Fibroblast of villous mesenchyme (primary cell): Measurements from ENCODE around the gene DPYD. TPM values are rescaled to one million over a fixed set of nuclear protein-coding genes. Genes with fewer than 3 reads are reported as not detected.

Experiments used
- DNase-seq: peaks from one replicate; pipeline ENCODE4 v3.0.0-alpha.2; 2010; ENCODE audit warnings: low read depth
- H3K4me3 ChIP-seq: 2 replicates; pipeline ENCODE4 v1.5.1; 2011; ENCODE audit warnings: low read depth, mild to moderate bottlenecking, low read length
- CTCF ChIP-seq: IDR thresholded peaks from 2 replicates; pipeline ENCODE4 v1.5.1; 2012; ENCODE audit warnings: low read depth, mild to moderate bottlenecking, low read length; ENCODE audit not compliant: insufficient read depth
- total RNA-seq: library from RNA; depleted of rRNA; stranded (reverse); fragments of >200 nt; gene quantifications from 2 replicates; pipeline ENCODE4 v1.2.3, GENCODE V29; 2012

The DPYD gene
- total RNA-seq, 1 donor, result 48.4 TPM

DNA sequence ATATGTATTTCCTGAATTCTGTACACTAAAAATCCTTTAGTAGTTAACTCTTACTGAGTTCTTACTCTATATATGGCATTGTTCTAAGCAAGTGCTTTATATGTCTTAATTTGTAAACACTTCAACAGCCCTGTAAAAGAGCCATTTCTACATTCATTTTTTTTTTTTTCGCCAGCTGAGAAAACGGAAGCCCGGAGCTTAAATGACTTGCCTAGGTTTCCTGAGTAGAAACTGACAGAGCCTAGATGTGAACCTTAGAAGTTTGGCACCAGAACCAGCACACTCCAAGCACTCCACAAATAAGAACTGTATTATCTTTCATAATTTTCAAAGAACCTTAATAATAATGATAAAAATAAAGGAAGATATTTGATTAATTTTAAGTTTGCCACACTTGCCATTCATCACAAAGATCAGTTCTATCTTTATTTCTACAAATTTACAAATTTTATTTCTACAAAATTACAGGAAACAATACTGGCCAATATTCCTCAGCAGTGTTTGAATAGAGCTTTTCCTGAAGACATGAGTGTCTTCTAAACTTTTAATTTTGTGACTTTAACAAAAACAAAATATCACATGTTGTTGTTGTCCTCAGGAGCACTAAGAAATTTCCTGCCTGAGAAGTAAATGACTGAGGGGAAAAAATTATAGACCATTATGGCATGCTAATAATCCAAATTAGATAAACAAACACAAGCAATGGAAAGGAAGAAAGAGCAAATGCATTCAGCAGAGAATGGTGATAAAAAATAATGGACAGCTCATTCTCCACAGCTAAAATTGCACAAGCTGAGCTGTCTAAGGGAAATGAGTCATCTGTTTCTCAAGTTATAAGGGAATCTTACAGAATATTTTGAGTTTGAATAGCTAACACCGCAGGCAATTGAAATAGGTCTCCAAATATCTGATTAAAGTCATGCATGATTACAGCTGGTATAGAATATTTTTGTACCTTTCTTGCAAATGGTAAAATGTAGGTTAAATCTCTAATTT is 71.2 kb downstream of the DPYD start:
- no peak overlapping the region for H3K4me3 ChIP-seq
- DNase-seq, result peak; percentile 86
- TF ChIP-seq CTCF, result no peak

- H3K4me3 ChIP-seq, result no peak overlapping the region
- TF ChIP-seq CTCF, result no peak
- DNase-seq, result no peak
Observed at GRCh38 chr1:97845805-97846204, 75.0 kb downstream of the DPYD start.

DNA sequence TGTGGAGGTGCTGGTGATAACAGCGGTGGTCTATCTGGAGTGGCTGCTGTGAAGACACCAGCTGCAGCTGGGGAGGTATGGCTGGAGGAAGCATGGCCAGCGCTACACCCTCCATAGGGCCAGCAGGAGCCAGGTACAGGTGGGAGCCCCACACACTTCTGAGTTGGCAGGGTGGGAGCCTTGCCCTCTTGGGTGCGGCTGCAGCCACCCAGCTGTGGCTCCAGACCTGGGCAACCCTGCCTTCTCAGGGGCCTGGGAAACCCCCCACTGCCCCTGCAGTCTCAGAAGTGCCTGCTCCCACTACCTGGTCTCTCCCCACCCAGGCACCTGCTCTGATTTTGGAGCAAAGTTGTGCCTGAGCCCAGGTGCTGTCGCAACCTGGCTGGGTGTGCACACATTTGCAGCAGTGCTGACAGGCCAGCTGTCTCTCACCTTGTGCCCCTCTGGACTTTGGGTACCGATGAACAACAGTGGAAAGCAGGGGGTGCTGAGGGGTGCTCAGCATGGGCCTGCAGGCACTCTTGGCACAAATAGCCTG is 76.2 kb downstream of the DPYD start:
- no peak overlapping the region for H3K4me3 ChIP-seq
- no peak for DNase-seq
- TF ChIP-seq CTCF, result no peak

GRCh38 chr1:97841338-97841737 is 79.5 kb downstream of the DPYD start:
- H3K4me3 ChIP-seq, result no peak overlapping the region
- no peak for TF ChIP-seq CTCF
- no peak for DNase-seq

DNA sequence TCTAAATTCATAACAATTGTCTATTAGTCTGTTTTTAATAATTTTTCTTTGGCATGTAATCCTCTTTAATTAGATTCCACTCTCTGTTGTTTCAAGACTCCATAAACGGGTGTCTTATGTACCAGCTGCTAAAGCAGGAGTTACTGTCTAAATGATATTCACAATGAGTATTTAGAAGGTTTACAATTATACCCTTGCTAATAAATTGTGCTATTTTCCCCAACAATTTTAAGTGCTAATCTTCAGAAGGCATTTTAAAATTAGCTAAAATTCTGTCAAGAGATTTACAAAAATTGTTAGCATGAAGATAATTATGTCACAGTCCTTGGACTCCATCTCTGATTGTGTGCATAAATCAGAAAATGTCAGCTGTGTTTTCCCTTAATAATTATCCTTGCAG is 83.7 kb downstream of the DPYD start:
- TF ChIP-seq CTCF, result no peak
- no peak for DNase-seq
- no peak overlapping the region for H3K4me3 ChIP-seq

- no peak for TF ChIP-seq CTCF
- no peak for DNase-seq
- H3K4me3 ChIP-seq, result no peak overlapping the region
Observed at GRCh38 chr1:97834899-97835298, 85.9 kb downstream of the DPYD start.
